AG04450 (cell line): ENCODE results near the gene HIPK2. TPM values are rescaled to one million over a fixed set of nuclear protein-coding genes. Genes with fewer than 3 reads are reported as not detected.

Experiments
- CTCF ChIA-PET: fragments of 300-600, 350-600 bp; formaldehyde crosslinking; extraction: SDS; loops from one replicate; lab custom pipeline; 2022; ENCODE audit warnings: antibody characterized with exemption, inconsistent platforms; lab: Charles Lee
- POLR2A ChIA-PET: fragments of 350-600 bp; formaldehyde crosslinking; extraction: SDS; loops from one replicate; lab custom pipeline; 2021; ENCODE audit warnings: antibody characterized with exemption, inconsistent platforms; lab: Yijun Ruan, JAX
- DNase-seq: peaks from one replicate; pipeline ENCODE4 v3.0.0-alpha.2; 2011; ENCODE audit warnings: low read depth, low spot score
- H3K27ac ChIP-seq: one replicate; pipeline ENCODE4 v1.5.1; 2012; ENCODE audit warnings: low read depth, low read length, control low read depth
- H3K27me3 ChIP-seq: one replicate; pipeline ENCODE4 v1.6.0; 2012; ENCODE audit warnings: low read length; ENCODE audit not compliant: control insufficient read depth, insufficient read depth
- H3K4me3 ChIP-seq: 2 replicates; pipeline ENCODE4 v1.5.1; 2011; ENCODE audit warnings: mild to moderate bottlenecking, low read depth, low read length, control low read depth
- H3K9me3 ChIP-seq: 2 replicates; pipeline ENCODE4 v1.5.1; 2012; ENCODE audit warnings: low read length; ENCODE audit not compliant: control insufficient read depth, insufficient read depth
- polyA plus RNA-seq: library from polyadenylated mRNA; depleted of rRNA; stranded (reverse); fragments of >200 nt; gene quantifications from 2 replicates; pipeline ENCODE4 v1.2.3, GENCODE V29; 2011
- TF ChIP-seq, protein P1 (sequence below): IDR thresholded peaks from 2 replicates; pipeline ENCODE4 v1.5.1; 2011; ENCODE audit warnings: low read depth, low read length, control low read depth, inconsistent platforms

Gene HIPK2
- polyA plus RNA-seq, 1 experiment = 61.4 TPM

- Histone ChIP-seq H3K4me3 (no peak overlapping the region), H3K27ac (no peak overlapping the region), H3K9me3 (no peaks in the 10 kb centered on the region), H3K27me3 (no peaks in the 10 kb centered on the region)
- CTCF ChIA-PET = interaction anchor here (1.1 to 1.6 kb wide), 2 partner anchors 103 to 131 kb away, joined by 3 to 4 read pairs; no protein-coding TSS in a partner anchor
- no peak for DNase-seq
- TF ChIP-seq, protein P1, sequence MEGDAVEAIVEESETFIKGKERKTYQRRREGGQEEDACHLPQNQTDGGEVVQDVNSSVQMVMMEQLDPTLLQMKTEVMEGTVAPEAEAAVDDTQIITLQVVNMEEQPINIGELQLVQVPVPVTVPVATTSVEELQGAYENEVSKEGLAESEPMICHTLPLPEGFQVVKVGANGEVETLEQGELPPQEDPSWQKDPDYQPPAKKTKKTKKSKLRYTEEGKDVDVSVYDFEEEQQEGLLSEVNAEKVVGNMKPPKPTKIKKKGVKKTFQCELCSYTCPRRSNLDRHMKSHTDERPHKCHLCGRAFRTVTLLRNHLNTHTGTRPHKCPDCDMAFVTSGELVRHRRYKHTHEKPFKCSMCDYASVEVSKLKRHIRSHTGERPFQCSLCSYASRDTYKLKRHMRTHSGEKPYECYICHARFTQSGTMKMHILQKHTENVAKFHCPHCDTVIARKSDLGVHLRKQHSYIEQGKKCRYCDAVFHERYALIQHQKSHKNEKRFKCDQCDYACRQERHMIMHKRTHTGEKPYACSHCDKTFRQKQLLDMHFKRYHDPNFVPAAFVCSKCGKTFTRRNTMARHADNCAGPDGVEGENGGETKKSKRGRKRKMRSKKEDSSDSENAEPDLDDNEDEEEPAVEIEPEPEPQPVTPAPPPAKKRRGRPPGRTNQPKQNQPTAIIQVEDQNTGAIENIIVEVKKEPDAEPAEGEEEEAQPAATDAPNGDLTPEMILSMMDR = no peak
- POLR2A ChIA-PET = no interaction called here
Measured at GRCh38 chr7:139749545-139749944, 28.3 kb downstream of the HIPK2 start.

GRCh38 chr7:139748941-139749340 lies 28.9 kb downstream of the HIPK2 start:
- ChIA-PET CTCF (interaction anchor here (1.1 kb wide), 1 partner anchor 130 kb away, joined by 4 read pairs; no protein-coding TSS in a partner anchor), POLR2A (no interaction called here)

GRCh38 chr7:139748373-139748765 lies 29.4 kb downstream of the HIPK2 start:
- H3K27me3 ChIP-seq = no peaks in the 10 kb centered on the region
- CTCF ChIA-PET = no interaction called here
- H3K27ac ChIP-seq = no peak overlapping the region
- TF ChIP-seq, protein P1 = no peak
- POLR2A ChIA-PET = interaction anchor here (0.7 kb wide), 1 partner anchor 10 kb away, joined by 4 read pairs; no protein-coding TSS in a partner anchor
- no peaks in the 10 kb centered on the region for H3K9me3 ChIP-seq
- H3K4me3 ChIP-seq = no peak overlapping the region
- no peak for DNase-seq

More at GRCh38 chr7:139748941-139749340, 28.9 kb downstream of the HIPK2 start:
- DNase-seq = no peak
- Histone ChIP-seq H3K27ac (no peak overlapping the region), H3K9me3 (no peaks in the 10 kb centered on the region), H3K27me3 (no peaks in the 10 kb centered on the region), H3K4me3 (no peak overlapping the region)
- TF ChIP-seq, protein P1 = no peak

DNA sequence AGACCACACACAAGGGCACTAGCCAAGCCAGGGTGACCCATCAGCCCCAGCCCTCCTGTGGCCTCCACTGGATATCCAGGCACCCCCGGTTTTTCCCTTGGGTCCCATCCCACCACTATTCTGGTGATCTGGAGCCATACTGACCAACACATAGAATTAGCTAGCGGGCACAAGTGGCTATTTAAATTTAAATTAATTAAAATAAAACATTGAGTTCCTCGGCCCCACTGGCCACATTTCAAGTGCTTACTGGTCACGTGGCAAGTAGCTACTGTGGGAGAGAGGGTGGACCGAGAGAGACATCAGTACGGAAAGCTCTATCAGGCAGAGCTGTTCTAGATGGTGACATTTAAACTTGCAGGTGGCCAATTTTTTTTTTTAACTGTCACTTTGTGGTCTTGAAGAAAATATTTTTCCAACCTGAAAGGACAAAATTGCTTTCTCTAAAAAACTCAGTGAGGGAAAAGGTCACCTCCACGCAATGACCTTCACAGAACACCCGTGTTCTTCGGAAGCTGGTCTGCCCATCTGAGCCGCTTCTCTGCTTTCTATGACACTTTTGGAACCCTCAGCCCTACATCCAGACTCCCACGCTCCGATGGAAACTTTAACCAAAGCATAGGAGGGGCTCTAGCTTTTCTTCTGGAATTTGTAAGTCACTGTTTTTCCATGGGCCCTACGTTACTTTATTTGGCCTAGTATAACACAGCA lies 30.0 kb downstream of the HIPK2 start:
- Histone ChIP-seq H3K27ac (no peak overlapping the region), H3K4me3 (no peak overlapping the region), H3K27me3 (no peaks in the 10 kb centered on the region), H3K9me3 (no peaks in the 10 kb centered on the region)
- TF ChIP-seq, protein P1 = no peak
- CTCF ChIA-PET = no interaction called here
- POLR2A ChIA-PET = interaction anchor here (0.7 kb wide), 2 partner anchors 10 to 82 kb away, joined by 4 to 6 read pairs; no protein-coding TSS in a partner anchor
- DNase-seq = no peak

DNA sequence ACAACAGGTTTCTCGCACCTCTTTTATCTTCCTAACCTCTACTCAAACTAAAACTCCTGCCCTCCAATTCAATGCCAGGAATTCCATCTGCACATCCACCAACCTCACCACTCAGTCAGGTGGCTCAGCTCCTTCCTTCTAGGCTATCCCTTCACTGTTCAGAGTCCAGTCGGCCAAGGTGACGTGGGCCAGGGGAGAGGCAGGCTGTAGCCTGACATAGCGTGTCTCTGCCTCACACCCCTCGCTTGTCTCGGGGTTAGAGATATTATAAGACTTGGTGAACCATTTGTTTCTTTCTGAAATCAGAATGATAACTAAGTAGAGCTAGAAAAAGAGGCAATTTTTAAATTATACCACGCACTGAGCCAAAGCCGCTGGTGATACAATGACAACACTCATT lies 31.1 kb downstream of the HIPK2 start:
- Histone ChIP-seq H3K27me3 (no peaks in the 10 kb centered on the region), H3K27ac (no peak overlapping the region), H3K4me3 (no peak overlapping the region), H3K9me3 (no peaks in the 10 kb centered on the region)
- ChIA-PET CTCF (interaction anchor here (2.1 kb wide), 1 partner anchor 128 kb away, joined by 9 read pairs; no protein-coding TSS in a partner anchor), POLR2A (no interaction called here)
- TF ChIP-seq, protein P1 = no peak
- DNase-seq = no peak
